ENCODE measurements around the gene PDIK1L. TPM values are rescaled to one million over a fixed set of nuclear protein-coding genes. Genes with fewer than 3 reads are reported as not detected.
A peak's percentile ranks its signal among the peaks of the same experiment; 100 is the strongest.

The PDIK1L gene
- total RNA-seq = 11.3 TPM

- peak; percentile 95 for DNase-seq
Measured at GRCh38 chr1:26111530-26112406, at the start of gene PDIK1L. Gene PDIK1L, plus strand, starts transcription at chr1:26111824. Its CDS starts 2,485 bp downstream, at chr1:26114309.

DNA sequence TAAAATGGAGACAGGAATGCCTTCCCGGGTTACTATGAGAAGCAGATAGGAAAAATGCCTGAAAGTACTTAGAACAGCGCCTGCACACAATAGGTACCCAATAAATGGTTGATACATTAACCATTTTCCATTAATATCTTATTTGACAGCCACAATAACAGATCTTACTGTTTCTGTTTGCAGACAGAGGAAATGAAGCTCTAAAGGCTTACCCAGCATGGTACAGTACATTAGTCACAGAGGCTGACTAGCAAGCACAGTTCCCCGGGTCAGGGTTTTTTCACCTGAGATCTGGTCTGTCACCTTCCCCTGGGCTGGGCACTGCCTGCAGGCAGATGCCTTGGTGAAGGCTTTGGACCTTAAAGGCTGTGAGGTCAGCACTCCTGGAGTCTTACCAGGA lies 47.1 kb upstream of the PDIK1L start:
- no peak for DNase-seq

DNA sequence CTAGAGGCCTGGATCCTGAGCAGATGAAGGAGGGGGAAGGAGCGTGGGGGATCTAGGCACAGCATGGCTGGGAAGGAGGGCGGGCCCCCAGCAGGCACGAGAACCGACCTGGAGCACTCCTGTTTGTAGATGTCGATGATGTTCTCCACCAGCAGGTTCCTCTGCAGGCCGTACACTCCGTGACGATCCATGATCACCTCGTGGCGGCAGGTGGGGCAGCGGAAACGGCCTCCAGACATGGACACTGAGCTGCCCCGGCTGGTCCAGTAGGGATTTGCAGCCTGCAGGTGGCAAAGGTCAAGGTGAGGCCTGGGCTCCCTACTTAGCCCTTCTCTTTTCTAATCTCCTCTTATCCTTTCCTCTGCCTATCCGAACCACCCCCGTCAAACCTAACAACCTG lies 45.5 kb upstream of the PDIK1L start:
- DNase-seq = no peak

DNA sequence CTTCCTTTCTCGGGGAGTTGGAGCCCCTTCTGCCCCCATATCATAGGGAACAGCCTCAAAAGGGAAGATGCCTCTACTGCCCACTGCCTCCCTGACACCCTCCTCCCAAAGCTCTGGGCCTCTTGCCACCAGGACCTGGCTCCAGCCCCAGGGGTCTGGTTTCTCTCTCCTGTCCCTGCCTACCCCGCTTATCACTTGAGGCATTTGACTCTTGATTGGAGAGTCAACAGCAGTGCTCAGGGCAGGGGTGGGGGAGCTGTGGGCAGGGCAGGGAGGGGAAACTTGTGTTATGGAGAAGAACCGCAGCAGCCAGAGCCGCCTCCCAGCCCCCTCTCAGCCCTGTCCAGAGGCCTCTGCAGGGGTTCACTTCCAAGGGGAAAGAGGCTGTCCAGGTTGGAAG lies 44.8 kb upstream of the PDIK1L start:
- no peak for DNase-seq

DNA sequence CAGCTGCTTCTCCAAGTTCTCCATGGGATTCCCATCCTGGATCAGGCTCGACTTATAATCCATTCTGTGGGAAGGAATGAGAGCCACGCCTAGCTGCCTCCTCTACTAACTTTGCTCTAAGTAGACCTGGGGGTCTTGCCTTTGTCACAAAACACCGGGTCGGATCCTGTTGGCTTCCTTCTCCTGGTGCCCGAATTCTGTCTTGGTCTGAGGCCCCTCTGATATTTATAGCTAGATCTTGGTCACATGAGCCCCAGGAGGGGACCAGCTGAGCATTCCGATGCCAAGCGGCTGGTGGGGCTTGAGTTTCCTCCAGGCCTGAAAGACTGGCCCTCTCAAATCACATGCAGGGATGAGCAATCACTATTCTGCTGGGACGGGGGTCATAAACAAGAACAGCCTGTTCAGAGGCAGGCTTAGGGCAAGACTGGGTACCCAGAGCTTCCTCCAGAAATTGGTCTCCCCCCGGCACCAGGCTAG lies 44.2 kb upstream of the PDIK1L start, which contains the start of gene TRIM63:
TRIM63 (minus strand) TSS at position 199 of the 480 bp plus-strand sequence; CDS start at position 63, 136 bp downstream.
- DNase-seq = no peak

DNA sequence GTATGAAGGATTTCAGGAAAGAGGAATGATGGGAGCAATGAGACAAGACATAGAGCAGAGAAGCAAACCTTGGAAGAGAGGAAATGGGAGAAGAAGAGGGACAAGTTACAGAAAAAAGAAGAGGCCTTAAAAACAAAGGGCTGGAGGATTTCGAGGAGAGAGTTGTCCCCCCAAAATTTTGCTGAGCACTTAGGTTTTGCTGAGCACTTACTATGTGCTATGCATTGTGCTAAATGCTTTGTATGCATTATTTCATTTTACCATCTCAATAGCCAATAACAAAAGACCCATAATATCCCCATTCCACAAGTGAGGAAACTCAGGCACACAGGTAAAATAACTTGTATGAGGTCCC lies 41.7 kb upstream of the PDIK1L start:
- DNase-seq = no peak

DNA sequence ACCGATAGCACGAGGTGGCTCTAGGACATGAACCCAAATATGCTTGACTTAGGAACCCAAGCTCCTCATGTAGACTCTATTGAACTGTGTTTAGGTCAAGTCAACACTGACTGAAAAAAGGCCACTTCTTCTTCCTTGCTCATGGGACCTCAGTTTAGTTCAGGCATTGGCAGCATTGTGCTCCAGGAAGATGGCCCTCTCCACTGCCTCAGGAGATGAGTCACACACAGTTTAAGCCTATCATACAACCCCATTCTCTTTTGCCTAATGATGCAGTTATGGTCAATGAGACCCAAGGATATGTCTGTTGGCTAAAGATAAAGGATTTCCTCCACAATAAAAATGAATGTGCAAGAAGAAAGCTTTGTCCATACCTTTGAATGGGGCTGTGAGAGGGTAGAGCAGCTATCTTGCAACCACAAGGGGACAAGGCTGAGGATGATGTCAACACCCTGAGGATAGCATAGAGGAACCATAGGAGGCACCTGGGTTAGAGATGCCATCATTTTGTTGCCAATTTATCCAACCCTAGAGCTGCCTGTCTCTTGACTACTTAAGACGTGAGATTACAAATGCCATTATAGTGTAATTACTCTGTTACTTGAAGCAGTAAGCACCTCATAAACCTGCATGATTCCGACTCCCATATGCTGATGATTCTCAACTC lies 41.2 kb upstream of the PDIK1L start:
- no peak for DNase-seq

- DNase-seq = no peak
Measured at GRCh38 chr1:26070963-26071342, 40.7 kb upstream of the PDIK1L start.

GRCh38 chr1:26072305-26072704 lies 39.3 kb upstream of the PDIK1L start:
- DNase-seq = no peak

DNA sequence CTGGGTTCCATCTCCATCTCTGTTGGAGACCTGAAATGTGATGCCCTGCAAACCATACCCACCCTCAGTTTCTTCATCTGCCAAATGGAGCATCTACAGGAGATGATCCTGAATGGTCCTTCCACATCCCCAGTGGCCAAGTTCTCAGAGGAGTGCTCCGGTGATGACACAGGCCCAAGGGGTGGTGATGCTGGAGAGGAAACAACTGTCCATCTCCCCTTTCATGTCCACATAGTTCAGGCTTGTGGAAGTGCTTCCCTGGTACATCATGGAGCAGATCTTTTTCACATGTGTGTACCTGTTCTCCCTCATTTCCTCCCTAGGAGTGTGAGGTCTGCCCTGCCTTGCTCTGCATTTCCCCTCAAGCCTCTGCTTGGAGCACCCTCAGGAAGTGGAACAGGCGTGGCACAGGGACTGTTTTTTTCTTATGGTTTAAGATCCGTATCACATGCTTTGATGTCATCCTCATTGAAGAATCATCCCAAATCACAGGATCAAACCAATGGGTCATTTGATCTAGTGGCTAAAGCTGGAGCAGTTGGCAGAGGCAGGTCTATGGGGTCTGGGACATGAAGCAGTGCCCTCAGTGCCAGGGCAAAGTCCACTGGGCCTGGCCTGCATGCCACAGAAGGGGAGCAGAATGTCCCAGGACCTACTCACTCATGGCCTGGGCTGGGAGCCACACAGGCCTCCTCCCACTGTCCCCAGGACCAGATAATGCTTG lies 36.0 kb upstream of the PDIK1L start:
- DNase-seq = no peak

GRCh38 chr1:26077524-26077923 lies 34.1 kb upstream of the PDIK1L start:
- no peak for DNase-seq

GRCh38 chr1:26078286-26079177 lies 33.1 kb upstream of the PDIK1L start:
- no peak for DNase-seq

DNA sequence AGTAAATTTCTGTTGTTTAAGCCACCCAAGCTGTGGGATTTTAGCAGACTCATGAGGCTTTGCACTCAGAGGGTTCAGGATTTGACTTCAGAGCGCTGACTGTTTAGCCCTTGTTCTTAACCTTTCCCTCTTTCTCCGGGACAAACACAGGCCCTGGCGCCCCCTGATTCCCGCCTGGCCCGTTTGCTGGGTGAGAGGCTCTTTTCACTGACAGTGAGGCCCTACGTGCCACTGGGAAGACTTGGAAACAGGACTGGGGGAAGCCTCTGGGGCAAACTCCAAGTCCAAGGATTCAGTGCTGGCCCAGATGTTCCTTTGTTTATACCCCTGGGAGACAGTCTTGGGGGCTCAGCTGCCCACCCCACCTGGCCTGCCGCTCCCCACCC lies 32.5 kb upstream of the PDIK1L start:
- DNase-seq = no peak

- no peak for DNase-seq
Measured at GRCh38 chr1:26079960-26080814, 31.4 kb upstream of the PDIK1L start.

GRCh38 chr1:26081267-26082019 lies 30.2 kb upstream of the PDIK1L start:
- no peak for DNase-seq

DNA sequence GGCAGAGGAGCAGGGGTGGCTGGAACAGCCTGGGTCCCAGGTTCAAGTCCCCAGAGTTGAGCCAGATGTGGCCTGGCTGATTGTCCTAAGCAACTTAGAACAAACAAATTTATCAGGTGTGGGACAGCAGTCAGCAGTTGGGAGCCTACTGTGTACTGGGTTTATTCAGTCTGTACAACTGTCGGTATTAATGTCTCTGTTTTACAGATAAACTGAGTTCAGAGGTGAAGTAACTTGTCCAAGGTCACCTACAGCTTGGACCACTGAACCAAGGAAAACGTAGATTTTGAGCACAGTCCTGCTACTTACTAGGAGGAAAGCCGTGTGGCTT lies 29.6 kb upstream of the PDIK1L start:
- no peak for DNase-seq

DNA sequence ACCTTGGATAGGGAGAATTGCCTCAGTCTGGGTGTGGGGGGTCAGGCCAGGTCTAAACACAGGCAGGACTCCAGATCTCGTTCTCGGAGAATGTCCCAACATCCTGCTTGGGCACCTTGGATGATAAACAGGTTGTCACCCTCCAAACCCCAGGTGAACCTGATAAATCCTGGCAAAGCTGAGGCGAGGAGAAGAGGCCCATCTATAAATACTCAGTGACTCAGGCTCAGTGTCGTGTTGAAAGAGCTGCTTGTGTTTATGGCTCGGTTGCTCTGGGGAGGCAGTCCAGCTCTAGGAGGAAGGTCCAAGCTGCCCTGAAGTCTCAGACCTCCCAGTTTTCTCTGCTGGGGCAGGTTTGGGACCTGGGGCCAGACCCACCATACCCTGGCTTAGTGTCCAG lies 28.4 kb upstream of the PDIK1L start:
- DNase-seq = no peak

DNA sequence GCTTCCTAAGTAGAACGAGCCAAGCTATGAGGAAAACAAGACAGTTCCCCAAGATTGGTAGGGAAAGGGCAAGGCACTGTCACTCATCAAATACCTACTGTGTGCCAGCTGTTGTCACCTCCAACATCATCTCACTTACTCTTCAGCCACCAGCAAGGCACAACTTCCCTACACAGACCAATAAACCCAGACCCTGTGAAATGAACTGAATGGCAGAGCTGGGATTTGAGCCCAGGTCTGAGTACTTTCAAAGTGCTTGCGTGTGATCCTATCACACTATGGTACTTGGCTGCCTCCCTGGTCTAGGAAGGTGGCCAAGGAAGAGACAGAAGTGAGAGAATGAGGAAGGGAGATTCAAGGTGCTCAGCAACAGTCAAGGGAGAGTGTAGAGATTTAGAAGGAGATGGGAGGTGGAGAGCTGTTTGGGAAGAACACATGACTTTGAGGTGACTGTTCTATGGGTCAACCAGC lies 27.5 kb upstream of the PDIK1L start:
- no peak for DNase-seq

DNA sequence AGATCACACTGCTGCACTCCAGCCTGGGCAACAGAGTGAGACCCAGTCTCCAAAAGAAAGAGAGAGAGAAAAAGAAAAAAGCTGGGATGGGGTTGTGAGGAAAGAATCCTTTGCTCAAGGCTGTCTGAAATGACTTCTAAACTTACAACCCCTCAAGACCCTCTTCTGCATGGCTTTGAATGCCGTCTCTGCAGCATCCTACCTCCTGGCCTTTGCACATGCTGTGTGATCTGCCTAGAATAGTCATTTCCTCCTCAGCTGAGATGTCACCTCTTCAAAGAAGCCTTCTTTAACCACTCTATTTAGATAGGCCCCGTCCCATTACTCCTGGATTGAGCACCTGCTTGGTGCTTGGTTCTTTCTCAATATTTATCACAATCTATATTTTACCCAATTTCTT lies 26.8 kb upstream of the PDIK1L start:
- DNase-seq = no peak

DNA sequence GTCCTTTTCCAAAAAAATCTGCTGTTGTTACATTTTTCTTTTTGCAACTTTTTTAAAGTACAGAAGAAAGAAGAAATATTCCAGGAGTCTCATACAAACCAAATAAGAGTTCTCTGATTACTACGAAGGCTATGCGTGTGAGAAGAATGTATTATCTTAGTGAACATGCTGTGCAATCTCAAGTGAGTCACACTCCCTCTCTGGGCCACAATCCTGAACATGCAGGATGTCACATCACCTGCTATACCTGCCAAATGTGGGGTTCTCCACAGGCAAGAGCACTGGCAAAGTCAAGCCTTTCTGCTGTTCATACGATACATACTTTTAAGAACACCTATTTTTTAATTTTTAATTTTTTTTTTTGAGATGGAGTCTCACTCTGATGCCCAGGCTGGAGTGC lies 22.5 kb upstream of the PDIK1L start:
- no peak for DNase-seq
